A549 treated with Mapracorat at 1 μM for 4 hours (cell line): ENCODE measurements around the gene PTTG2. TPM values are rescaled to one million over a fixed set of nuclear protein-coding genes. Genes with fewer than 3 reads are reported as not detected.

ENCODE experiments used
- total RNA-seq: library from RNA; stranded (reverse); fragments of 200-300 nt; extraction: Qiagen RNA extraction; gene quantifications from 5 replicates; pipeline ENCODE4 v1.2.3, GENCODE V29; 2022

Gene PTTG2
- total RNA-seq, result not detected in 5 replicates

GRCh38 chr4:37960098-37960497, at the start of gene PTTG2:
Gene PTTG2, plus strand, starts transcription at chr4:37960398. Its CDS starts 37 bp downstream, at chr4:37960435.

Other genes with a start within 250 kb of the PTTG2 start
- gene PGM2, start 133.7 kb upstream of the PTTG2 start, total RNA-seq, result 13.3 to 16.1 TPM (median 15.4 TPM) in 5 replicates
- 22.3 to 28.7 TPM (median 27.5 TPM) in 5 replicates for gene TBC1D1, start 69.3 kb upstream of the PTTG2 start, total RNA-seq